ENCODE data around the gene LAMC3.

Gene LAMC3

DNA sequence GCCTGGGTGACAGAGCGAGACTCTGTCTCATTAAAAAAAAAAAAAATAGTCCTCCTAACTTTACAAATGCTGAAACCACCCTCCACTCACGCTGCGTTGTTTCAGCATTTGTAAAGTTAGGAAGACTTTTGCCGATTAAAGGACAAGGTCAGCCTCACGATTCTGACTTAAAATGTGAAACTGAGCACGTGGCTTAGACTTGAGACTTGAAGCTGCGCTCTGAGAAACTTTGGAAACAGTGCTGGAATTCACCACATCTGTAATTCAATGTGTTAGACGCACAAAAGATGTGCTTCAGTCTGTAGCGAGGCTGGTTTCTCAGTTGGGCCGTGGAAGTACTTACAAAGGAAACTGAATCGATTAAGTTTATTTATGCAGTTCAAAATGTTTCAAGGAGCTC, 25.0 kb upstream of the LAMC3 start:
- no peaks in the 10 kb centered on the region for H3K36me3 ChIP-seq
- H3K4me3 ChIP-seq (ENCODE audit: low read depth, low read length), result no peak overlapping the region
- TF ChIP-seq, protein P1, sequence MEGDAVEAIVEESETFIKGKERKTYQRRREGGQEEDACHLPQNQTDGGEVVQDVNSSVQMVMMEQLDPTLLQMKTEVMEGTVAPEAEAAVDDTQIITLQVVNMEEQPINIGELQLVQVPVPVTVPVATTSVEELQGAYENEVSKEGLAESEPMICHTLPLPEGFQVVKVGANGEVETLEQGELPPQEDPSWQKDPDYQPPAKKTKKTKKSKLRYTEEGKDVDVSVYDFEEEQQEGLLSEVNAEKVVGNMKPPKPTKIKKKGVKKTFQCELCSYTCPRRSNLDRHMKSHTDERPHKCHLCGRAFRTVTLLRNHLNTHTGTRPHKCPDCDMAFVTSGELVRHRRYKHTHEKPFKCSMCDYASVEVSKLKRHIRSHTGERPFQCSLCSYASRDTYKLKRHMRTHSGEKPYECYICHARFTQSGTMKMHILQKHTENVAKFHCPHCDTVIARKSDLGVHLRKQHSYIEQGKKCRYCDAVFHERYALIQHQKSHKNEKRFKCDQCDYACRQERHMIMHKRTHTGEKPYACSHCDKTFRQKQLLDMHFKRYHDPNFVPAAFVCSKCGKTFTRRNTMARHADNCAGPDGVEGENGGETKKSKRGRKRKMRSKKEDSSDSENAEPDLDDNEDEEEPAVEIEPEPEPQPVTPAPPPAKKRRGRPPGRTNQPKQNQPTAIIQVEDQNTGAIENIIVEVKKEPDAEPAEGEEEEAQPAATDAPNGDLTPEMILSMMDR (IDR thresholded peaks at IDR 0.05; ENCODE audit: low read depth, low read length), result no peak
- no peak overlapping the region for H3K27ac ChIP-seq
- H3K9me3 ChIP-seq (ENCODE audit: severe bottlenecking), result no peaks in the 10 kb centered on the region
- no peaks in the 10 kb centered on the region for H3K27me3 ChIP-seq (ENCODE audit: insufficient read depth, low read depth, severe bottlenecking)
- DNase-seq, result no peak

DNA sequence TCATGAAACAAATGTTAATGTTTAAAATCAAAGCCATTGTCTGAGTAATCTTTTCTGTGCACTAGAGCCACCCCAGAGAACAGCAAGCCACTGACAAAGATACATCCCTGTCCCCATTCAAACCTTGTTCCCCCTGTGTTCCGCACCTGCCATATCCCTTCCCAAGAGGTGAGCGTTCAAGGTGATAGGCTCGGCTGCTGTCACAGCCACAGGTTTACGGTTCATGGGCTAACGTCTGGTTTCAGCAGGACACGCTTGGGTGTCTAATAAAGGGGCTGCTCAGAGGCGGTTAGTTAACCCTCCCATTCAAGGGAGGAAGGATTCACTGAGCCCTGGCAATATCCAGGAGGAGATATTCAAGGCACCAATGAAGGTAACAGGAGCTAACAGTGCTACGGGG, 24.5 kb upstream of the LAMC3 start:
- Histone ChIP-seq H3K4me3 (ENCODE audit: low read depth, low read length) (no peak overlapping the region), H3K27me3 (ENCODE audit: insufficient read depth, low read depth, severe bottlenecking) (no peaks in the 10 kb centered on the region), H3K36me3 (no peaks in the 10 kb centered on the region), H3K27ac (no peak overlapping the region), H3K9me3 (ENCODE audit: severe bottlenecking) (no peaks in the 10 kb centered on the region)
- DNase-seq, result no peak
- TF ChIP-seq, protein P1 (IDR thresholded peaks at IDR 0.05; ENCODE audit: low read depth, low read length), result no peak

- Histone ChIP-seq H3K36me3 (no peaks in the 10 kb centered on the region), H3K27ac (no peak overlapping the region), H3K4me3 (ENCODE audit: low read depth, low read length) (no peak overlapping the region), H3K27me3 (ENCODE audit: insufficient read depth, low read depth, severe bottlenecking) (no peaks in the 10 kb centered on the region), H3K9me3 (ENCODE audit: severe bottlenecking) (no peaks in the 10 kb centered on the region)
- TF ChIP-seq, protein P1 (IDR thresholded peaks at IDR 0.05; ENCODE audit: low read depth, low read length), result no peak
- DNase-seq, result no peak
Observed at GRCh38 chr9:130985029-130985428, 23.9 kb upstream of the LAMC3 start.

- Histone ChIP-seq H3K4me3 (ENCODE audit: low read depth, low read length) (no peak overlapping the region), H3K27me3 (ENCODE audit: insufficient read depth, low read depth, severe bottlenecking) (no peaks in the 10 kb centered on the region), H3K27ac (no peak overlapping the region), H3K9me3 (ENCODE audit: severe bottlenecking) (no peaks in the 10 kb centered on the region), H3K36me3 (no peaks in the 10 kb centered on the region)
- TF ChIP-seq, protein P1 (IDR thresholded peaks at IDR 0.05; ENCODE audit: low read depth, low read length), result no peak
- DNase-seq, result no peak
Observed at GRCh38 chr9:130985606-130986162, 23.3 kb upstream of the LAMC3 start.

DNA sequence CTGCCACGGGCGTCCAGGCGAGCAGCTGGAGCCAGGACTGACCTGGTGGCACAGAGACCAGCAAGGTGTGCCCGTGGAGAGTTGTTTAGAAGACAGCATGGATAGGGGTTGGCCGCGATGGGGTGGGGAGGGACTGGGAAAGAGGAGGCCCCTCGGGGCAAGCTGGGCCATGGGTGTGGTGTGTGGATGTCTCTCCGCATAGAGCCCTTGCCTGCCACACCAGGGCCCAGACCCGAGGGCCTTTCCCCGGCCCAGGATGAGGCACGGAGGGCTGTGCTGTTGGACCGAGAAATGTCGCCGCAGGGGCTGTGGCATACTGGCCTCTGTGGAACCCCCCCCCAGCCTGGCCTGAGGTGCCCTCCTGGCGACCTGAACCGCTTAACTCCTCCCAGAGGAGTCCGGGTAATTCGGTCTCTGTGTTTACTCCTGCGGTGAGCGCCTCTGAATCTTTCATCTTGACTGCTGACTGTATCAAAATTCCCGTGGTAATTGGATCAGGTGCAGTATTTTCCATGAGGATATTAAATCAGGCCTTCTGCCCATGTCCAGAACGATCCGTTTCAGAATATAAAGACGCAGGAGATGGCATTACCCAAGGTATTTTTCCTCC, 22.5 kb upstream of the LAMC3 start:
- DNase-seq, result peak; percentile 81
- peak overlapping the region; percentile 17; the same call in 1 of the 2 replicates for H3K4me3 ChIP-seq (ENCODE audit: low read depth, low read length)
- no peaks in the 10 kb centered on the region for H3K27me3 ChIP-seq (ENCODE audit: insufficient read depth, low read depth, severe bottlenecking)
- H3K36me3 ChIP-seq, result no peaks in the 10 kb centered on the region
- TF ChIP-seq, protein P1 (IDR thresholded peaks at IDR 0.05; ENCODE audit: low read depth, low read length), result no peak
- H3K9me3 ChIP-seq (ENCODE audit: severe bottlenecking), result no peaks in the 10 kb centered on the region
- H3K27ac ChIP-seq, result no peak overlapping the region

GRCh38 chr9:130987054-130987453, 21.9 kb upstream of the LAMC3 start:
- Histone ChIP-seq H3K27ac (no peak overlapping the region), H3K27me3 (ENCODE audit: insufficient read depth, low read depth, severe bottlenecking) (no peaks in the 10 kb centered on the region), H3K9me3 (ENCODE audit: severe bottlenecking) (no peaks in the 10 kb centered on the region), H3K36me3 (no peaks in the 10 kb centered on the region), H3K4me3 (ENCODE audit: low read depth, low read length) (no peak overlapping the region)
- TF ChIP-seq, protein P1 (IDR thresholded peaks at IDR 0.05; ENCODE audit: low read depth, low read length), result no peak
- DNase-seq, result no peak

Measured in WERI-Rb-1 (cell line).